ENCODE measurements around the gene KNOP1. TPM values are rescaled to one million over a fixed set of nuclear protein-coding genes. Genes with fewer than 3 reads are reported as not detected.
"Not testable (repeated sequence)": the region's sequence is repeated elsewhere in the genome, so short reads cannot be mapped to it uniquely, and the experiment has no call there.

Gene KNOP1
- total RNA-seq, 1 donor from 2014 or later: 18.3 TPM

GRCh38 chr16:19683453-19684236 lies 34.4 kb downstream of the KNOP1 start:
- DNase-seq (ENCODE audit: low read depth, low spot score): no peak

- no peak for DNase-seq (ENCODE audit: low read depth, low spot score)
Observed at GRCh38 chr16:19681637-19682036, 36.4 kb downstream of the KNOP1 start.

GRCh38 chr16:19680881-19681340 lies 37.1 kb downstream of the KNOP1 start:
- DNase-seq (ENCODE audit: low read depth, low spot score): no peak

GRCh38 chr16:19679281-19679680 lies 38.7 kb downstream of the KNOP1 start:
- DNase-seq (ENCODE audit: low read depth, low spot score): not testable (repeated sequence)

- no peak for DNase-seq (ENCODE audit: low read depth, low spot score)
Observed at GRCh38 chr16:19678804-19679203, 39.2 kb downstream of the KNOP1 start.

- no peak for DNase-seq (ENCODE audit: low read depth, low spot score)
Observed at GRCh38 chr16:19677402-19677801, 40.6 kb downstream of the KNOP1 start.

- DNase-seq (ENCODE audit: low read depth, low spot score): no peak
Observed at GRCh38 chr16:19674485-19674884, 43.5 kb downstream of the KNOP1 start.

GRCh38 chr16:19672378-19672777 lies 45.6 kb downstream of the KNOP1 start:
- no peak for DNase-seq (ENCODE audit: low read depth, low spot score)

- no peak for DNase-seq (ENCODE audit: low read depth, low spot score)
Observed at GRCh38 chr16:19666477-19666876, 51.5 kb downstream of the KNOP1 start.

GRCh38 chr16:19665313-19665712 lies 52.7 kb downstream of the KNOP1 start:
- DNase-seq (ENCODE audit: low read depth, low spot score): not testable (repeated sequence)

GRCh38 chr16:19664166-19664565 lies 53.9 kb downstream of the KNOP1 start:
- DNase-seq (ENCODE audit: low read depth, low spot score): no peak

- DNase-seq (ENCODE audit: low read depth, low spot score): no peak
Observed at GRCh38 chr16:19662351-19662750, 55.7 kb downstream of the KNOP1 start.

GRCh38 chr16:19660432-19660831 lies 57.6 kb downstream of the KNOP1 start:
- no peak for DNase-seq (ENCODE audit: low read depth, low spot score)

- DNase-seq (ENCODE audit: low read depth, low spot score): no peak
Observed at GRCh38 chr16:19659554-19659953, 58.5 kb downstream of the KNOP1 start.

GRCh38 chr16:19657831-19658230 lies 60.2 kb downstream of the KNOP1 start:
- DNase-seq (ENCODE audit: low read depth, low spot score): no peak

GRCh38 chr16:19655242-19655777 lies 62.7 kb downstream of the KNOP1 start:
- no peak for DNase-seq (ENCODE audit: low read depth, low spot score)

- no peak for DNase-seq (ENCODE audit: low read depth, low spot score)
Observed at GRCh38 chr16:19654147-19654546, 63.9 kb downstream of the KNOP1 start.

Other genes starting within 250 kb of the KNOP1 start
- gene GDE1, start 196.1 kb downstream of the KNOP1 start, total RNA-seq: 49.7 and 50.1 TPM in 2 replicates
- 11.3 and 22.9 TPM in 2 replicates for gene CCP110, start 194.3 kb downstream of the KNOP1 start, total RNA-seq
- gene VPS35L, start 162.5 kb downstream of the KNOP1 start, total RNA-seq: 30.5 and 34.3 TPM in 2 replicates
- 9.2 and 10.8 TPM in 2 replicates for gene IQCK, start within 50 bp of the KNOP1 start, total RNA-seq
- gene GPRC5B, start 166.6 kb upstream of the KNOP1 start, total RNA-seq: 21.0 and 58.7 TPM in 2 replicates